Astrocyte (in vitro differentiated cells and primary cell): ENCODE measurements around the gene PIK3C2G.

Experiments used
- EZH2 ChIP-seq: IDR thresholded peaks from 2 replicates; pipeline ENCODE4 v1.6.1; 2012; ENCODE audit warnings: mild to moderate bottlenecking, low read length, inconsistent platforms; ENCODE audit not compliant: insufficient read depth
- TF ChIP-seq, protein P1 (sequence below): IDR thresholded peaks from 2 replicates; pipeline ENCODE4 v1.5.1; 2011; ENCODE audit warnings: low read depth, mild to moderate bottlenecking, inconsistent platforms, low read length, moderate library complexity; ENCODE audit not compliant: insufficient read depth

DNA sequence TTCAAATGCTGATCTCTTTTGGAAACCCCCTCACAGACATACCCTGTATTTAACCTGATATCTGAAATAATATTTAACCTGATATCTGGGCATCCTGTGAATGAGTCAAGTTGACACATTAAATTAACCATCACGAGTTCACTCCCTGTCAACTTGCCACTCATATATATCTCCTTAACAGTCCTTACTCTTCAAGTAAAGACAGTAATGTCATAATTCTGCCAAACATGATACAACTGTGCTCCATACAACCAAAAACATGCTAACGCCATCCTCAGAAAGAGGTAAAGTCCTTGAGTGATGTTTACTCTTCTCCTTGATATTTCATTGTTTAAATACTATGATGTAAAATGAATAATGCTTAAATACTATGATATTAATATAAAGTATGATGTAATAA, 371.5 kb downstream of the PIK3C2G start:
- TF ChIP-seq, protein P1, sequence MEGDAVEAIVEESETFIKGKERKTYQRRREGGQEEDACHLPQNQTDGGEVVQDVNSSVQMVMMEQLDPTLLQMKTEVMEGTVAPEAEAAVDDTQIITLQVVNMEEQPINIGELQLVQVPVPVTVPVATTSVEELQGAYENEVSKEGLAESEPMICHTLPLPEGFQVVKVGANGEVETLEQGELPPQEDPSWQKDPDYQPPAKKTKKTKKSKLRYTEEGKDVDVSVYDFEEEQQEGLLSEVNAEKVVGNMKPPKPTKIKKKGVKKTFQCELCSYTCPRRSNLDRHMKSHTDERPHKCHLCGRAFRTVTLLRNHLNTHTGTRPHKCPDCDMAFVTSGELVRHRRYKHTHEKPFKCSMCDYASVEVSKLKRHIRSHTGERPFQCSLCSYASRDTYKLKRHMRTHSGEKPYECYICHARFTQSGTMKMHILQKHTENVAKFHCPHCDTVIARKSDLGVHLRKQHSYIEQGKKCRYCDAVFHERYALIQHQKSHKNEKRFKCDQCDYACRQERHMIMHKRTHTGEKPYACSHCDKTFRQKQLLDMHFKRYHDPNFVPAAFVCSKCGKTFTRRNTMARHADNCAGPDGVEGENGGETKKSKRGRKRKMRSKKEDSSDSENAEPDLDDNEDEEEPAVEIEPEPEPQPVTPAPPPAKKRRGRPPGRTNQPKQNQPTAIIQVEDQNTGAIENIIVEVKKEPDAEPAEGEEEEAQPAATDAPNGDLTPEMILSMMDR, result no peak
- no peak for TF ChIP-seq EZH2
